D721Med (cell line): Measurements from ENCODE around the gene ST7.

Experiments used
- DNase-seq: peaks from one replicate; pipeline ENCODE4 v3.0.0; 2011; ENCODE audit warnings: low spot score; ENCODE audit not compliant: insufficient read length
- FAIRE-seq: peaks from 2 replicates; lab custom pipeline; 2011; peaks lifted over from hg19 to GRCh38; lab: Jason Lieb, UNC
- TF ChIP-seq, protein P1 (sequence below): IDR thresholded peaks from 2 replicates; pipeline ENCODE4 v1.5.1; 2012; ENCODE audit warnings: mild to moderate bottlenecking, control low read depth; ENCODE audit not compliant: insufficient read depth; ENCODE audit errors: missing control alignments

Gene ST7

DNA sequence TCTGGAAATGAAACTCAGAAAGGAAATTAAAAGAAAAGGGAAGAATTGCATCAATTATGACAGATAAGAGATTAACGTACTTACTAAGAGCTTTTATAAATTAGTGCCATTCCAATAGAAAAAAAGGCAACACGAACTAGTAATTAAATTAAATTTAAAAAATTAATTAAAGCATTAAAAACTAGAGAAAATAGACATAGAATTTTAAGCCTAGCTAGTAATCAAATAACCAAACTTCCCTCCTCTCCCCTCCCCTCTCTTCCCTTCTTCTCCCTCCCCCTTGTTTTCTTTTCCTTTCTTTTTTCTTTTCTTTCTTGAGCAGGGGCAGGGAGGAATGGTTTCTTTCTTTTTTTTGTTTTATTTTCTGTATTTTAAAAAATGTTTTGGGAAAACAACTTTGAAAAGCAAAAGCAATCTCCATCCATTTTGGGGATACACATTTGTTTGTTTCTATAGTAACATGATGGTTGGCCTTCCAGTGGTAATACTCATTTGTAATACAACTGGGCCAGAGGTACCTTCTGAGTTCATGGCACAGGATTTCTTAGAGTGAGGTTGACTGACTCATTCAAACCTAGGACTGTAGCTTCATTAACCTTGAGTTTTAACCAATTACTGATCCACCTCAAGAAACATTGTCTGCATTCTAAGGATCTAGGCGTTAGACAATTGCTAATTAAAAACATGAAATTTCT is 132.6 kb downstream of the ST7 start:
- TF ChIP-seq, protein P1, sequence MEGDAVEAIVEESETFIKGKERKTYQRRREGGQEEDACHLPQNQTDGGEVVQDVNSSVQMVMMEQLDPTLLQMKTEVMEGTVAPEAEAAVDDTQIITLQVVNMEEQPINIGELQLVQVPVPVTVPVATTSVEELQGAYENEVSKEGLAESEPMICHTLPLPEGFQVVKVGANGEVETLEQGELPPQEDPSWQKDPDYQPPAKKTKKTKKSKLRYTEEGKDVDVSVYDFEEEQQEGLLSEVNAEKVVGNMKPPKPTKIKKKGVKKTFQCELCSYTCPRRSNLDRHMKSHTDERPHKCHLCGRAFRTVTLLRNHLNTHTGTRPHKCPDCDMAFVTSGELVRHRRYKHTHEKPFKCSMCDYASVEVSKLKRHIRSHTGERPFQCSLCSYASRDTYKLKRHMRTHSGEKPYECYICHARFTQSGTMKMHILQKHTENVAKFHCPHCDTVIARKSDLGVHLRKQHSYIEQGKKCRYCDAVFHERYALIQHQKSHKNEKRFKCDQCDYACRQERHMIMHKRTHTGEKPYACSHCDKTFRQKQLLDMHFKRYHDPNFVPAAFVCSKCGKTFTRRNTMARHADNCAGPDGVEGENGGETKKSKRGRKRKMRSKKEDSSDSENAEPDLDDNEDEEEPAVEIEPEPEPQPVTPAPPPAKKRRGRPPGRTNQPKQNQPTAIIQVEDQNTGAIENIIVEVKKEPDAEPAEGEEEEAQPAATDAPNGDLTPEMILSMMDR, result no peak
- FAIRE-seq (no peak), DNase-seq (no peak)

DNA sequence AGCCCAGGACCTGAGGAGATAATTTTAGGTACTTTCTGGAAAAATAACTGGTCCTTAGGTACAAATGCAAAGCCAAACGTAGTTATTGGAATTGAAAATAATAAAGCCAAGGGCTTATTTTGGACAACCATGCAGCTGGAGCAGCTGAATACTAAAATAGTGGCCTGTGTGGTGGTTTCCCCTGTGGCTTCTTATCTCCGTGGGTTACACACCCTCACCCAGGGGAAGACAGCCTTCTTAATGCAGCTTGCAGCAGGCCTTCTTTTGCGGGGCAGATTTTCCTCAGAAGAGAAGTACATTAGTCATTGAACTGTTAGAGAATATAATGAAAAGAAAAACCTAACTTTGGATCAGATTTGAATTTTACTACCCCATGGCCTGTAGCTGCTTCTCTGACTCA is 133.5 kb downstream of the ST7 start:
- TF ChIP-seq, protein P1, result no peak
- no peak for FAIRE-seq

DNA sequence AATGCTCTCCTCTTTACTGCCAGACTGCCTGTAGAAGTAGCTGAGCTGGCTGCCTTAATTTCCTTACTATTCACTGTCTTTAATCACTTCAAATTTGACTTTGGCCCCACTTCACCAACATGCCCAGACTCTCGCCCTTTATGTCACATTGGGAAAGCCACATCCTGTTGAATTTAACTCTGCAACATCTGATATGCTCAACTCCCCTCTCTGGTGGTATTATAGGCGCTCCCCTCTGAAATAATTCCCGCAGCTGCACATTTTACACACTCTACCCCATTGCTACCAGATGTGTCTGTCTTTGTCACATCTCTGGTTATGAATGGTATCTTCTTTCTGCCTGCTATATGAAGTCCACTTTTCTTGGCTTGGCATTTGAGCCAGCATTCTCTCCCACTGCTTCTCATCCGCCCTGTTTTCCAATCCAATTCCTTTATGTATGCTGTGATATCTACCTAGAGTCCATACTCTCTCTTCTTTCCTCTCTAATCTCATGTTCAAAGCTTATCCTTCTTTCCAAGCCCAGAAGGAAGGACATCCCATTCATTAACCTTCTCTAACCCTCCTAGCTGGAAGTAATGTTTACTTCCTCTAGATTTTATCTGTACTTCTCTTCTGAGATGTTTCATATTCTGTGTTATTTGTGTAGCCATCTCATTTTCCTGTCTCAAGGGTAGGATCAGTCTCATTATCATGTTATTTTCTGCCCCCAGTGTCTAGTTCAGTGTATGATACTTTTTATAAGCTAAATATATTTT is 134.5 kb downstream of the ST7 start:
- DNase-seq, result no peak
- TF ChIP-seq, protein P1, result no peak
- FAIRE-seq, result no peak

More for the DNA sequence above, 133.5 kb downstream of the ST7 start:
- DNase-seq, result no peak

DNA sequence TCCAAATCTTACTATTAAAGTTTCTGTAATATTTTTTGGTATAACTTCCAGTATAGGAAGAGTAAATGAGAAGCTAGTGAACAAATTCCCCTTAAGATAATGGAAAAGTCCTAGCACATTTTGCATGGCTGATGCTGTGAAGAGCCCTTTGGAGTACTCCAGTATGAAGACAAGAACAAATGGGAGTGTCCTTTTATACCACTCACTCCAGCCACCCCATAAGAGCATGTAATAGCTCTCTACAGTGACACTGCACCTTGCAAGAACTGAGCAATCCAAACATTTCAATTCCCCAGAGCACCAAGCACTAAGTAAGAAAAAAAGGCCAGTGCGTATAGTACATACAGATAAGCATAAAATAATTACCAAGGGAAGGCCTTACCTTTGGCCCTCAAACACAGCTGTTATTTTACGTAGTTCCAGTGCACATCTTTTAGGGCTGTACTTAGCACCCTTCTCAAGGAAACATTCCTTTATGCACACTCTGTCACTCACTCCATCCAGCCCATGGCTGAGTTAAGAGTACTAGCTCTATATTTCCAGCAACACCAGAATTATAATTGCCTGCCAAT is 135.4 kb downstream of the ST7 start:
- FAIRE-seq, result no peak
- TF ChIP-seq, protein P1, result no peak
- DNase-seq, result no peak

DNA sequence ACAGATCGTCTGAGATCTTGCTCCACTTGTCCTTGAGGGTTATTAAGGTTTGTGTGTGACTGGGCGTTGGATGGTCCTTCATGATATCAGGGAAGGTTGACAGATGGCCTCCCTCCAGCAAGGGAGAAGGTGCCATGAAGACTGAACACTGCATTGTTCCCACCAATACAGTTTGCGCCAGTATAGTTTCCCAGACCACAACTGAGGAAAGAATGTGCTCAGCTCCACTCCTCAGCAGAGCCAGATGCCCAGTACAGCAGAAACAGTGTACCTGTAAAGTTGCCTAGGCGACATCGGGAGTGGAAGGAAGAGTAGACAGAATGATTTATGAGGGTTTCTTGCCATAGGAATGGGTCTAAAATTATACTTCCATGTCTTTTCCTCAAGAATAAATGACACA is 137.5 kb downstream of the ST7 start:
- FAIRE-seq (no peak), DNase-seq (no peak)
- TF ChIP-seq, protein P1, result no peak

DNA sequence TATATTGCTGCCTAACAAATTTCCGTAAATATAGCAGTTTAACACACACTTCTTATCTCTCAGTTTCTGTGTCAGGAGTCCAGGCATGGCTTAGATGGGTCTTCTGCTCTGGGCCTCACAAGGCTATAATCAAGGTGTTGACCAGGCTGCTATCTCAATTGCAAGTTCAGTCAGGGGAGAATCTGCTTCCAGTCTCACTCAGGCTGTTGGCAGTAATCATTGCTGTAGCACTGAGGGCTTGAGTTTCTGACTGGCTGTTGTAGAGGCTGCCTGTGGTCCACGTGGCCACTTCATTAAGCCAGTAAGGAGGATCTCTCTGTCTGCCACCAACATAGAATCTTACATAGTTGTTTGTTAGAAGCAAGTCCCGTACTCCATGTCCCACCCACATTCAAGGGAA is 138.4 kb downstream of the ST7 start:
- TF ChIP-seq, protein P1, result no peak
- DNase-seq (no peak), FAIRE-seq (no peak)

DNA sequence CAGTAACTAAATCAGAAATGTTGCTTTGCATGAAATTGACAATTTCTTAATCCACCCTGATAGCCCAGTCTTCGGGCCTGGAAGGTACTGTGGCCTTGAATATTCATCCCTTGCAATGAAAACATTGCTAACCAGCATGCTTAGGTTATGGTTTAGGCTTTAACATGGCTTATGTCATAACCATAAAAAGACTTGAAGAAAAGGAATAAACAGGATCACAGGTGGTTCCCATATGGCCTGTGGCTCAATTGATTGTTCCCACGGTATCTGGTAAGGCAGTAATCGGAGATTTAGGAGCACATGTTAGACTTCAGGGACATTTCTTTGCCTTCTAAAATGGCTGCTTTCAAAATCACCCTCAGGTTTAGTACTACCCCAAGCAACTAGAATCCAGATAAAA is 139.5 kb downstream of the ST7 start:
- DNase-seq, result no peak
- TF ChIP-seq, protein P1, result no peak
- no peak for FAIRE-seq
